K562 (cell line): ENCODE results near the gene APC2. TPM values are rescaled to one million over a fixed set of nuclear protein-coding genes. Genes with fewer than 3 reads are reported as not detected.

Experiments used
- ATAC-seq: fragments of 200-7000 bp; cut with Tn5 transposase; 3 replicates; pipeline ENCODE4 v1.9.1; 2020; ENCODE audit warnings: moderate library complexity
- BruUV-seq: library from RNA; stranded (reverse); fragments of 400-500 nt; replicated peaks from 2 replicates; lab custom pipeline; 2021; lab: Mats Ljungman, UMichigan
- CTCF ChIA-PET: fragments of 300-600 bp; formaldehyde crosslinking; extraction: SDS; loops from one replicate; lab custom pipeline; 2021; ENCODE audit warnings: low intra/inter-chr PET ratio; lab: Yijun Ruan, JAX
- POLR2A ChIA-PET: fragments of 300-600, 350-650 bp; sonication (Branson Sonifier 250); formaldehyde crosslinking; extraction: SDS; loops from one replicate; lab custom pipeline; 2021; ENCODE audit warnings: antibody characterized with exemption, inconsistent platforms; lab: Yijun Ruan, JAX
- DNase-seq, 4 experiments: peaks; one replicate each; pipeline versions ENCODE4 v3.0.0 to v3.0.0-alpha.2; 2011 to 2018; ENCODE audit warnings: low spot score in 3 of 4, mixed read lengths in 3 of 4; ENCODE audit errors: extremely low read depth in 1 of 4
- FAIRE-seq: peaks from 2 replicates; lab custom pipeline; 2011; peaks lifted over from hg19 to GRCh38; lab: Jason Lieb, UNC
- H2AFZ ChIP-seq: 2 replicates; pipeline ENCODE4 v1.6.0; 2011; ENCODE audit warnings: low read depth, low read length, control low read depth, inconsistent platforms
- H3K27ac ChIP-seq: fragments of 200-600 bp; 3 replicates; pipeline ENCODE4 v1.8.0; 2011; ENCODE audit warnings: low read depth, mild to moderate bottlenecking, control low read depth, inconsistent platforms, low read length, moderate library complexity, mixed read lengths; ENCODE audit errors: extremely low read depth
- H3K27me3 ChIP-seq, 2 experiments: fragments of 300-600 bp in 1 of 2; 2 replicates in 1 of 2; 3 replicates in 1 of 2; pipeline versions ENCODE4 v1.6.0 to v1.8.0; 2011; ENCODE audit warnings: inconsistent platforms in 2 of 2, low read length in 2 of 2, mild to moderate bottlenecking in 1 of 2, mixed read lengths in 1 of 2, moderate library complexity in 1 of 2; ENCODE audit not compliant: control insufficient read depth in 2 of 2, insufficient read depth in 2 of 2
- H3K36me3 ChIP-seq: fragments of 300-600 bp; 3 replicates; pipeline ENCODE4 v1.8.0; 2011; ENCODE audit warnings: mild to moderate bottlenecking, low read length, inconsistent platforms; ENCODE audit not compliant: control insufficient read depth, insufficient read depth
- H3K4me1 ChIP-seq, 2 experiments: fragments of 200-600 bp in 1 of 2; replicated peaks in 1 of 2; 2 replicates in 1 of 2; 3 replicates in 1 of 2; pipeline versions ENCODE4 v1.5.1 to v1.8.0; 2011; ENCODE audit warnings: inconsistent platforms in 2 of 2, low read length in 2 of 2, mild to moderate bottlenecking in 1 of 2, mixed read lengths in 1 of 2, moderate library complexity in 1 of 2; ENCODE audit not compliant: control insufficient read depth in 2 of 2, insufficient read depth in 2 of 2
- H3K4me2 ChIP-seq: 2 replicates; pipeline ENCODE4 v1.6.1; 2011; ENCODE audit warnings: low read length, control low read depth, inconsistent platforms, mixed read lengths; ENCODE audit not compliant: insufficient read depth
- H3K4me3 ChIP-seq: fragments of 200-600 bp; sonication (generic), shearing (Covaris generic); 2 replicates; pipeline ENCODE4 v1.5.1; 2016; ENCODE audit warnings: control low read depth, inconsistent platforms
- H3K79me2 ChIP-seq: fragments of 200-600 bp; 3 replicates; pipeline ENCODE4 v1.8.0; 2011; ENCODE audit warnings: low read length, inconsistent platforms; ENCODE audit not compliant: control insufficient read depth, insufficient read depth
- H3K9ac ChIP-seq, 2 experiments: 2 replicates each; pipeline versions ENCODE4 v1.6.0 to v1.6.1; 2011; ENCODE audit warnings: low read depth in 2 of 2, low read length in 2 of 2, control low read depth in 1 of 2, inconsistent platforms in 1 of 2, mild to moderate bottlenecking in 1 of 2, mixed read lengths in 1 of 2; ENCODE audit not compliant: insufficient read depth in 1 of 2
- H3K9me1 ChIP-seq: one replicate; pipeline ENCODE4 v1.6.0; 2011; ENCODE audit warnings: inconsistent platforms, mild to moderate bottlenecking, low read length, moderate library complexity; ENCODE audit not compliant: control insufficient read depth, insufficient read depth
- H3K9me3 ChIP-seq: replicated peaks from 2 replicates; pipeline ENCODE4 v1.5.1; 2011; ENCODE audit warnings: low read depth, low read length, inconsistent platforms; ENCODE audit not compliant: control insufficient read depth, insufficient read depth
- H4K20me1 ChIP-seq: replicated peaks from 2 replicates; pipeline ENCODE4 v1.6.1; 2011; ENCODE audit warnings: low read length, inconsistent platforms, mixed read lengths; ENCODE audit not compliant: control insufficient read depth, insufficient read depth
- GABPB1 ChIP-seq: sonication (generic); formaldehyde crosslinking; IDR thresholded peaks from 2 replicates; pipeline ENCODE4 v1.8.0; 2022; ENCODE audit warnings: mild to moderate bottlenecking, missing genetic modification reagents
- NR2C1 ChIP-seq, 2 experiments: fragments of 450-650 bp; IDR thresholded peaks; 2 replicates each; pipeline ENCODE4 v1.6.1; 2017; ENCODE audit warnings: mild to moderate bottlenecking in 2 of 2, antibody characterized with exemption in 1 of 2, inconsistent platforms in 1 of 2, missing compliant biosample characterization in 1 of 2, missing genetic modification characterization in 1 of 2
- POLR2G ChIP-seq: fragments of 200-400 bp; formaldehyde crosslinking; IDR thresholded peaks from 2 replicates; pipeline ENCODE4 v1.6.1; 2017; ENCODE audit warnings: low read depth, mild to moderate bottlenecking, antibody characterized with exemption, low read length, moderate library complexity
- POU5F1 ChIP-seq: fragments of 150-350 bp; IDR thresholded peaks from 2 replicates; pipeline ENCODE4 v1.6.1; 2014; ENCODE audit warnings: borderline replicate concordance, low read length, low read depth, mild to moderate bottlenecking; ENCODE audit not compliant: partially characterized antibody
- WGBS: fragments of 100-300 bp; shearing (Covaris generic); methylation state at CpG from one replicate; pipeline ENCODE4 v1.1.6; 2016; ENCODE audit warnings: low coverage, mixed read lengths; ENCODE audit not compliant: insufficient coverage; ENCODE audit errors: missing lambda C conversion rate; 5-methylcytosine and 5-hydroxymethylcytosine counted together
- in situ Hi-C: fragments of 300-500 bp; cut with MboI; formaldehyde crosslinking; loops from 4 replicates; pipeline ENCODE4 v1.15.0; 2018; ENCODE audit warnings: inconsistent platforms, mixed read lengths
- intact Hi-C: fragments of 100-400 bp; cut with micrococcal nuclease; formaldehyde crosslinking; loops from 2 replicates; pipeline ENCODE4 v1.14.2; 2022
- polyA plus RNA-seq, 8 experiments: library from polyadenylated mRNA; depleted of rRNA in 4 of 8; stranded (reverse) in 5 of 8; unstranded in 3 of 8; fragments of >200 nt; fragmentation: Nextera tagmentation in 2 of 8; fragmentation: Illumina TruSeq in 1 of 8; extraction: Ambion mirVana in 2 of 8; extraction: Trizol in 1 of 8; gene quantifications; 2 replicates each; pipeline versions ENCODE4 v1.2.1 to v1.2.3, GENCODE V29; 2011 to 2014; ENCODE audit warnings: inconsistent platforms in 1 of 8, missing spikeins in 1 of 8
- total RNA-seq, 7 experiments: library from RNA; depleted of rRNA in 6 of 7; stranded (reverse); fragments of >200 nt in 6 of 7; fragmentation: Illumina TruSeq in 2 of 7; extraction: Trizol in 2 of 7; gene quantifications; 2 replicates each; pipeline versions ENCODE4 v1.2.1 to v1.2.3, GENCODE V29; 2011 to 2021; ENCODE audit warnings: low replicate concordance in 1 of 7
- TF ChIP-seq, protein P1 (sequence below), 3 experiments: fragments of 200-800 bp in 1 of 3; sonication (Bioruptor generic) in 1 of 3; sonication (generic) in 1 of 3; formaldehyde crosslinking in 1 of 3; IDR thresholded peaks; 2 replicates each; pipeline versions ENCODE4 v1.6.1 to v1.8.0; 2016 to 2022; ENCODE audit warnings: mild to moderate bottlenecking in 2 of 3, missing compliant biosample characterization in 2 of 3, missing genetic modification characterization in 2 of 3, missing genetic modification reagents in 1 of 3
- TF ChIP-seq, protein P2 (sequence below): fragments of 250-450 bp; sonication (Bioruptor Pico); IDR thresholded peaks from 2 replicates; pipeline ENCODE4 v1.8.0; 2022; ENCODE audit warnings: inconsistent platforms

APC2 gene
- total and polyA plus RNA-seq, 9 of the 15 experiments (the other 6 are each of a cell fraction or from before 2014, with no cell fraction given) = 0.01 to 0.40 (median 0.05) TPM; not detected in 3

DNA sequence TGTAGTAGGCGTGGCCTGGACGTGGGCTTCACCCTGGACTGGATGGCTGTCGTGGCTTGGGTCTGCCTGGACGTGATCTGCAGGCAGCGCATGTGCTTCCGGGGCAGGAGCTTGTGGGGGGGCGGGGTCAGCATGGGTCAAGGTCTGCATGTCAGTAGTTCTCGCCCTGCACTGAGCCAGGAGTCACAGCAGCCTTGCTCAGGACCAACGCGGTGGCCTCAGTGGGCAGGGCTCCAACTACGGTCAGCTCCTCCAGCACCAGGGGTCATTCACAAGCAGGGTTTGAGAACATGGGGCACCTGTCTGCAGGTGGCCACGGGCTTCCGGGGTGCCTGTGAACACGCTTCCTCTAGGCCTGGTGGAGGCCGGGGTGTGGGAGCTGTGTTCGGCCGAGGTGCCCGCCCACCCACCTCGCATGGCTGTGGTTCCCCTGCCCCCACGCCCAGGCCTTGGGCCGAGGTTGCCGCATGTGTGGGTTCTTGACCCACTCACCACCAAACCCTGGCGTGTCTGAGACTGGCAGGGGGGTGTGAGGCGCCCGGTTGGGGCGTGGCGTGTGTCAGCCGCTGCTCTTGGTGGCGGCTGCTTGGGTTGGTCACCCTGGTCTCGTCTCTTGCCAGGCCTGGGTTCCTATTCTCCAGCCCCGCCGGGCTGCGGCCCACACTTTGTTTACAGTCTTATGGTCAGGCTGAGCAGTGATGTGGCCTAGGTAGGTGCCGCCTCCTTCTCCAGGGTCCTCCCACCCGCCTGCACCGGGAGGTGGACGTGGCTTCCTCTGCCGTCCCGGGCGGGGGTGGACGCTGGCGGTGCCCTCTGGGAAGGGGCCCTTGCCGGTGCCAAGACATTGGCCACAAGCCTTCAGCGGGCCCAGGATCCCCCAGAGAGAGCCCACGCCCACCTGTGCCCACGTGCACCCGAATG is 16.5 kb upstream of the APC2 start:
- TF ChIP-seq GABPB1 (peak; percentile 48; the same call in 1 of the 2 replicates), NR2C1 (IDR thresholded peaks at IDR 0.05) (peak; percentile 78), NR2C1 (tag; IDR thresholded peaks at IDR 0.05) (no peak), POU5F1 (no peak), POLR2G (peak; percentile 61; the same call in 1 of the 2 replicates)
- TF ChIP-seq, protein P1, sequence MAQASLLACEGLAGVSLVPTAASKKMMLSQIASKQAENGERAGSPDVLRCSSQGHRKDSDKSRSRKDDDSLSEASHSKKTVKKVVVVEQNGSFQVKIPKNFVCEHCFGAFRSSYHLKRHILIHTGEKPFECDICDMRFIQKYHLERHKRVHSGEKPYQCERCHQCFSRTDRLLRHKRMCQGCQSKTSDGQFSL (CRISPR knock-in tag; IDR thresholded peaks at IDR 0.05) = peak; percentile 60; the same call in 1 of the 2 replicates
- TF ChIP-seq, protein P1 (tag; IDR thresholded peaks at IDR 0.05) = no peak
- TF ChIP-seq, protein P2, sequence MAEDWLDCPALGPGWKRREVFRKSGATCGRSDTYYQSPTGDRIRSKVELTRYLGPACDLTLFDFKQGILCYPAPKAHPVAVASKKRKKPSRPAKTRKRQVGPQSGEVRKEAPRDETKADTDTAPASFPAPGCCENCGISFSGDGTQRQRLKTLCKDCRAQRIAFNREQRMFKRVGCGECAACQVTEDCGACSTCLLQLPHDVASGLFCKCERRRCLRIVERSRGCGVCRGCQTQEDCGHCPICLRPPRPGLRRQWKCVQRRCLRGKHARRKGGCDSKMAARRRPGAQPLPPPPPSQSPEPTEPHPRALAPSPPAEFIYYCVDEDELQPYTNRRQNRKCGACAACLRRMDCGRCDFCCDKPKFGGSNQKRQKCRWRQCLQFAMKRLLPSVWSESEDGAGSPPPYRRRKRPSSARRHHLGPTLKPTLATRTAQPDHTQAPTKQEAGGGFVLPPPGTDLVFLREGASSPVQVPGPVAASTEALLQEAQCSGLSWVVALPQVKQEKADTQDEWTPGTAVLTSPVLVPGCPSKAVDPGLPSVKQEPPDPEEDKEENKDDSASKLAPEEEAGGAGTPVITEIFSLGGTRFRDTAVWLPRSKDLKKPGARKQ (CRISPR knock-in tag) = no peak
- DNase-seq (no peak), ATAC-seq (no peak), FAIRE-seq (no peak)
- 93% methylated on average over 30 of the region's 47 CpGs for WGBS
- no peaks in the 10 kb centered on the region for H3K27me3 ChIP-seq
- ChIA-PET CTCF (no interaction called here), POLR2A (interaction anchor here (0.7 to 7.0 kb wide), 3 partner anchors 10 to 335 kb away, joined by 3 to 52 read pairs (median 5); no protein-coding TSS in a partner anchor)
- peak overlapping the region in 1 of 2 experiments; percentile 78; a peak in 2 of 4 replicates for H3K9ac ChIP-seq
- H3K79me2 ChIP-seq = peaks cover 15% of the 10 kb centered on the region
- H2AFZ ChIP-seq = no peak overlapping the region
- no peak overlapping the region for H3K4me2 ChIP-seq
- H3K9me1 ChIP-seq = peaks cover 3% of the 10 kb centered on the region
- peaks cover 20% of the 10 kb centered on the region for H4K20me1 ChIP-seq
- H3K4me1 ChIP-seq = peaks cover 15 to 81% of the 10 kb centered on the region in 2 experiments; a peak in 4 of 5 replicates
- H3K27ac ChIP-seq = no peak overlapping the region
- peaks cover 68% of the 10 kb centered on the region; the same call in 2 of the 3 replicates for H3K36me3 ChIP-seq
- in situ Hi-C loops = no loop called here
- no peak overlapping the region for H3K4me3 ChIP-seq
- BruUV-seq = no TSS peak
- intact Hi-C loops = no loop called here
- no peaks in the 10 kb centered on the region for H3K9me3 ChIP-seq
